ENCODE data around the gene CHRNA1.

CHRNA1 gene

DNA sequence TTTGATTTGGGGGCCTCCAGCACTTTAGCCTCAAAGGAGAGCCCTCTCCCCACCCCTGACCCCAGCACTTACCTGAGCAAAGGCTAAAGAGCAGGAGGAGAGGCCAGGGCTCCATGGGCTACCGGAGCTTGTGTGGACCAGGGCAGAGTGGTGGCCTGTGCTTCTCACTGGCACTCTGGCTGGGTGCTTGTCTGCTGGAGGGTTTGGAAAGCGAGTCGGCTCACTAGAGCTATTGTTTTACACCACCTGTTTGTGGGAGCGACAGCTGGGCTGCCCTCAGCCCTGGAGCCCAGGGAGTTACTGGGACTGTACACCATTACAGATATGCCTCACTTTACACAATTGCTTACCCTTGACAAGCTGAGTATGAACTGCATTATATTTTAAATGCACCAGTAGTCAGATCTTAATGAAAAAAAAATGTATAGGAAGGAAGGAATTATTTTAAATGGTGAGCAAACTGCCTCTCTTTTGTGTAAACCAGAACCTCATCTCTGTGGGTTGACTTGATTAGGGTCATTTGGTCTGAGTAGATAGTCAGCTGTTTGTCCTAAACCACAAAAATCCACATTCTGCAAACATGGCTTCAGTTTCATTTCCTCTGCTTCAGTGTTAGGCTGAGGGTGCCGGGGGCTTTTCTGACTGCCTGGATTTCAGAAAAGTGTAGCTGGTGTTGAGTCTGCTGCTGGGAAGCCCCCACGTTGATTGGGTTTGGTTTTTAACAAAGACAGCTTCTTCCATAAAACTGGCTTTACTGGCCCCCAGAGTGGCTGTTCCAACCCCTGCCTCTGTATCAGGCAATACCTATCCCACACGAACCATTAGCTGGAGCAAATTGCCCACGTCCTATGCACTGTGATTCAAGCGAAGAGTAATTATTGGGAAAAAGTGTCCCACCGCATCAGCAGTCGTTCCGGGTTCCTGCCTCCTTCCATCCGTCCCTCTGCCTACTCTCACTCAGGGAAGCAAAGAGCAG, at the start of gene CHRNA1:
CHRNA1 (minus strand) TSS at position 193 of the 976 bp plus-strand sequence; CDS start at position 115, 78 bp downstream.
- peak; percentile 71 for DNase-seq

GRCh38 chr2:174812037-174812436, 47.8 kb upstream of the CHRNA1 start:
- no peak for DNase-seq

GRCh38 chr2:174807931-174808330, 43.7 kb upstream of the CHRNA1 start:
- DNase-seq, result no peak

- no peak for DNase-seq
Observed at GRCh38 chr2:174805803-174806202, 41.5 kb upstream of the CHRNA1 start.

DNA sequence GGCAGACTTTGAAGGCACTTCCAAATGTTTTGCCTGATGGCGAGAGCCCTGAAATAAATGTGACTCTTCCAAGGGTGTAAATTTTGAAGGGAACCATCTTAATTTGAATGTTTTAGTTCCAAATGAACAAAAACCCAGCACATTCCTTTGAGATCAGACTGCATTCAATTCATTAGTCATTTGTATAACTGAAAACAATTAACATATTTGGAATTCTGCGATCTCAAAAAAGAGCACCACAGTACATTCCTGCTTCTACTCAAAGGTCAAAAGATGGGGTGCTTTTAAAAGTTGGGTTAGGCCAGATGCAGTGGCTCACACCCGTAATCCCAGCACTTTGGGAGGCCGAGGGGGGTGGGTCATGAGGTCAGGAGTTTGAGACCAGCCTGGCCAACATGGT, 38.2 kb upstream of the CHRNA1 start:
- DNase-seq, result no peak

- no peak for DNase-seq
Observed at GRCh38 chr2:174800436-174801205, 36.3 kb upstream of the CHRNA1 start.

GRCh38 chr2:174798801-174799200, 34.5 kb upstream of the CHRNA1 start:
- DNase-seq, result no peak

GRCh38 chr2:174797781-174798276, 33.6 kb upstream of the CHRNA1 start:
- peak; percentile 29 for DNase-seq

GRCh38 chr2:174796319-174796771, 32.1 kb upstream of the CHRNA1 start:
- DNase-seq, result no peak

DNA sequence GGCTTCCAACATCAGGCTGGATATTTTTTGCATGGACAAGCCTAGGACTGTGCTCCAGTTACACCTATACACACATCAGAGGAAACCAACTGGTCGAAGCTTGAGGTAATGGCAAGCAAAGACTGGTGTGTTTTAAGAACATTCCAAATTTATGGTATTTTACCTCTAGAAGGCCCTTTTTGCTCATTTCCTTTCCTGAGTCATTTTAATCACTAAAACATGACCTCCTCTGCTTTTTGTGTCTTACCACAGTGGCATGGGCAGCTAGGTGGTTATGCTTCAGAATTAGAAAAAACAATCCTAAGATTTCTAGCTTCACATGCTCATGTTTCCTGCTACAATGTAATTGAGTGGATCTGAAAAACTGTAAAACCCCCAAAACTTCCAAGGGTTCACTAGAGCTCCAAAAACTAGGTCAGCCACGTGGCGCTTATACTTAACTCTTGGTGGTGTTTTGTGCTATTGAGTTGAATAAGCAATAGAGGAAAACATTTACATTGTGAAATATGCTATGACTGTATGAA, 30.6 kb upstream of the CHRNA1 start:
- DNase-seq, result no peak

DNA sequence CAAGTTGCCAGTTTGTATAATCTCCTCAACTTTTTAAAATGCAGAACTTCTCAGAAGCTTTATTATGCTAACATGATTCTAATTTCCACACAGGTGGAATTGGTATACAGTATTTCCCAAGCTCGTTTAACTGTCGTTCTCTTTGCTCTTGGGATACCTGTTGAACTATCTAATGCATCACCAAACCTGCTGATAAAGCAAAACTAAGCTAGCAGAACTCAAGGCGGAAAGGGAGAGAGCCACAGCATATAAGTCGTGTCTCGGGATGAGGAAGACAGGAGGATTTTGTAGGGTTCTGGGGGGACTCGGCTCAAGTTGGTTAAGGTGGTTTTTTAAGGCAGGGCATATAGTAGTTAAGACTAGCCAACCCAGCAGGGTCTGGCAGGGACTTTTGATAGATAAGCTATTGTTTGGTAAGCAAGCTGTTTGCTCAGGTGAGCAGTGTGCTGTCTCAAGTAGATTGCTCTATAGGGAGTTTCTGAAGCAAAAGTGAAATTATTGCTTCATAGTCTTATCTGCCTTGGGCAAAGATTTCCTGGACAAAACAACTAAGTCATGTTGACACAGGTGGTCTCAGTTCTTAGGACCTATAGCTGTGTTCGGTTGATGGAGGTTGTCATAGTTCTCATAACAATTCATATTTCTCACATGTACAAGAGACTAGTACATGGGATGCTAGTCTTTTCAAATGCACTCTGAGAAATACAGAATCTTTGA, 28.2 kb upstream of the CHRNA1 start:
- no peak for DNase-seq

DNA sequence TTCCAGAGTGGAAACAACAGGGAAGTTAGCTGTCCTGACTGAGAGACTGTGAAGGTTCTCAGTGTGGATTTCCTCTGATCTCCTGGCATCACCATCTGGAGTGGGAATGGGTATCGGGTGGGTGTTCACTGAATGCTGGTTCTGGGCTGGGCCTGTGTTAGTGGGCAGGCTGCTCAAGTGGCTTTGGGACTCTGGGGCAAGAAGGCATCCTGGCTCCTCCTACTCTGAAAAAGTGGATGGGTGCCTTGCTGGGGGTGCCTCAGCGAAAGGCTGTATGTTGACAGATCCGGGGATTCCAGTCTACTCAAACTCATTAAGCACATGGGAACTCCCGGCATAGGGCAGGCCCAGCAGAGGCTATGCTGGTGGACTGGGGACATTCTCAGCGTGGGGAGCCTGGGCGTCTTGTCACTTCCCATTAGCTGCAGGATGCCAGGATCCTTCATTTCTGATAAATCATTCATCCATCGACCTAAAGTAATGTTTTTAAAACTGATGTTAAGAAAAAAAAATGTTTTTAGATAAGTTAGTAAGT, 27.5 kb upstream of the CHRNA1 start:
- no peak for DNase-seq

DNA sequence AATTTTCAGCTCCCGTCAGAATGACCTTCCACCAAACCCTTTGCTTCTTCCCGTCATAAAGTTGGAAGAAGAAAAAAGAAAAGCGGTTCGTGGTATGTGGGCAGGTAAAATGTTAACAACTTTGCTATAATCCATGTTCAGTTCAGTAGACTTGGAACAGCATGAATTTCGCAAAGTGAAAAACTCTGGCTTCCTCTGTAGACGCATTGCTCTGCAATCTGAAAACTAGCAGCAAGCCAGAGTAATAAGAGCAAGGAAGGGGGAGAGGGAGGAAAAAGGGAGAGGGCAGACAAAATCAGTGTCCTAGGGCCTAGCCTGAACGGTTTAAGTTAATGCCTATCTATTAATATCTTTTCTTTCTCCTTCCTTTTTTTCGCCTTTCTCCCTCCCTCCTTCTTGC, 26.7 kb upstream of the CHRNA1 start:
- DNase-seq, result no peak

GRCh38 chr2:174789001-174789400, 24.7 kb upstream of the CHRNA1 start:
- DNase-seq, result no peak

DNA sequence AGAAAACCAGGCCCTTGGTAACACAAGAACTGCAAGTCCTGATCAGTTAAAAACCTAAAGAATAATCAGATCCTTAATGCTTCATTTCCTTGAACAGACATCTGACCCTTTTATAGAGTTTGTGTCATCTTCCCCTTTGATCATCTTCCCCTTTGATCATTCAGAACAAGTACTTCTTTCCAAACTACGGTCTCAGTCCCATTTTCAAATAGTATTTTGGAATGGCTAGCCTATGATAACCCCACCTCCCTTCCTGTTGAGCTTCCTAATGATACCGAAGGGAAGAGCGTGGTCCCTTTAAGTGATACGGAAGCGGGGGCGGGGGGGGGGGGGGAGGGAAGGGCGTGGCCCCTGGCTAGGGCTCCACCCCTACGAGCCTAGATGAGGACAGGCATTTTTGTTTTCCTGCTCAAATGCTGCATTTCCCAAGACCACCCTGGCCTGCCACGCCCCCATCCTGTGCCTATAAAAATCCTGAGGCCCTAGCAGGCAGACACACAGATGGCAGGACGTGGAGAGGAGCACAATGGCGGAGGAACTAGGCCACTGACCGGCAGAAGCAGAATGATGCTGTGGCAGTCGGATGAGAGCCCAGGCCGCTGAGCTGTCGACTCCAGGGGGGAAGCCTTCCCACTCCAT, 24.1 kb upstream of the CHRNA1 start:
- peak; percentile 65 for DNase-seq

DNA sequence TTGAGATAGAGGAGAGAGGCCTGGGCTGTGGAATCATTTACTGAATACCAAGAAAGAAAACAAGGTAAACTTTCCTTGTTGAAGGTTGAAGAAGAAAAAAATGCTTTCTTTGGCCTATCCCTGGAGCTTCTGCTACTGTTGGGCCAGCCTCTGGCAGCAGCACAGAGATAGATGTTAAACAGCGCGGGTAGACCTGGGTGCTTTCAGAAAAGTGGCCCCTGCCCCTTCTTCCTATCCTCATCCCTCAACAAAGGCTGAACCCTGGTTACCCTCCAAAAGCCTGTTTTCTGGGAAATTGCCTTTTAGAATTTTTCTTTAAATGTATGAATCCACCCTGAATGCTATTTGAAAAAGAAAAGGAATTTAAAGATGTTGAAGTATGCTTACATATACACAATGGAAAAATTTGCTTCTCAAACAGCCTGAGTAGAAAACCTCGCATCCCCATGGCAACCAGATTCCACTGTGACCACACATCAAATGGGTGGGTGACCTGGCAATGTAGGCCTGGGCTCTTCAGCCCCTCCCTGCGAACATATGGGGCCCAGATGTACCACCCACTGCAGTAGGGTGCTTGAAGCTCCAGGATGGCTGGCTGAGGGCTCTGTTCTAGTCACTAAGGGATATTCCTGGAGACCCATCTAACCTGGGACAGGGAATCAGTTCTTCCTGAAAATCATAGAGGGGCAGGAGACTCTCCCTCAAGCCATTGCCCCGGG, 23.4 kb upstream of the CHRNA1 start:
- DNase-seq, result peak; percentile 89

- no peak for DNase-seq
Observed at GRCh38 chr2:174786066-174786725, 21.9 kb upstream of the CHRNA1 start.

DNA sequence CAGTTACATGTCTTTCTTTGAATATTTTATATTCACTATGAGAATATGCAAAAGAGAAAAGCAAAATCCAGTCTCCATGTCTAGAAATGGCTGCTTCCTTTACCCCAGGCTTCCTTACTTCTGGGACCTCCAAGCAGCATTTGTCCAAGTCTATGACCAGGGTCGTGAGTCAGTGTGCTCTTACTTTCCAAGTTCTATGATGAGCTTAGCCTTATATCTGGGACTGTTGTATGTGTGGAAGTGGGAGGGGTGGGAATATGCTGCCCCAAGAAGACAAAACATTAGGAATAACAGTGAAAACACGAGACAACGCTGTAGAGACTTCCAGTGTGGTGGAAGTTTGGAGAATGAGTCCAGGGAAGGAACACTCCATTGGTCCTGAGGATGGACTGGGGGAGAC, 21.2 kb upstream of the CHRNA1 start:
- no peak for DNase-seq

- no peak for DNase-seq
Observed at GRCh38 chr2:174784909-174785308, 20.6 kb upstream of the CHRNA1 start.

- DNase-seq, result no peak
Observed at GRCh38 chr2:174784316-174784715, 20.0 kb upstream of the CHRNA1 start.

GRCh38 chr2:174781996-174782395, 17.7 kb upstream of the CHRNA1 start:
- DNase-seq, result no peak
